Measurements from ENCODE around the gene MAP4K3.

The MAP4K3 gene

DNA sequence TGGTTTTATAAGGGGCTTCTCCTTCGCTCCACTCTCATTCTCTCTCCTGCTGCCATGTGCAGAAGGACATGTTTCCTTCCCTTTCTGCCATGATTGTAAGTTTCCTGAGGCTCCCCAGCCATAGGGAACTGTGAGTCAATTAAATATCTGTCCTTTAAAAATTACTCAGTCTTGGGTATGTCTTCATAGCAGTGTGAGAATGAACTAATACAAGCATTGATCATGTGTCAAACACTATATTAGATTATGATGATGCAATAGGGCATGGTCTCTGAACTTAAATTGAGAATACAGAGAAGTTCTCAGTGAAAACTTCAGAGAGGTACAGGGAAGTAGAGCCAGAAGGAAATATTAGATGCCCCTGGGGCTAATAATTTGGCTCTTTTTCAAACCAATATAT is 5.9 kb upstream of the MAP4K3 start:
- DNase-seq (ENCODE audit: low read depth in 2 of 2) = no peak

DNA sequence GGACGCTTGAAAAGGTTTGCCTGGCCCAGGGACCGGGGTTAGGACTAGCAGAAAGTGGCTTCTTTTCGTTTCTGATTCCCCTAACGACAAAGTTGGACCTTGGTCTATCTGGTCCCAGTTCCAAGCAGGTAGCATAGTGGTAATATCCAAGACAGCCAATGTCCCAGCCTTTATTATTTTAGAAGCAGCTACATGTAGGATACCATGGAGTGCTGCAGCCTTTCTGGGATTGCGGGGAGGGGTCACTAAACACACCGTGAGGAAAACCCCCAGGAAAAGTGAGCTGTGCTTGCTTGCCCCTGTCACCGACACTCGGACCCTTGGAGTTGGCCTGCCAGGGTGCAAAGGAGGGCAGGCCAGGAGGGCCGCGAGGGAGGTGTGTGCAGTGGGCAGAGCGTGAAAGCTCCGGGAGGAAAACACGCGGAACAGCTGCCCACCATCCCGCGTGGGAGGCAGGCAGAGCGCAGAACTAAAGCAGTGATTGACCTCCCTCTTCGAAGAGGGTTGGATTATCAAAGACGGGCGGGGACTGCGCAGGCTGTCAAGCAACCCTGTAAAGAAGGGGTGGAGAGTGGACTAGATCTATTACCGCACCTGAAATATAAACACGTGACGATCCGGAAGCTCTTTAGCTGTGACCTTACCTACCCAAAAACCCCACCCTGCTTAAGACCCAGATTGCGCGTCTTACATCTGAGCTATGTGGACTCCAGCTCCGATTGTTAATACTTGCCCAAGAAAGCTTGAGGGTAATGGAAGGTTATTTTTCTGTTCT is 624 bp upstream of the MAP4K3 start:
- peak in 1 of 2 donors; percentile 10 for DNase-seq (ENCODE audit: low read depth in 2 of 2)

DNA sequence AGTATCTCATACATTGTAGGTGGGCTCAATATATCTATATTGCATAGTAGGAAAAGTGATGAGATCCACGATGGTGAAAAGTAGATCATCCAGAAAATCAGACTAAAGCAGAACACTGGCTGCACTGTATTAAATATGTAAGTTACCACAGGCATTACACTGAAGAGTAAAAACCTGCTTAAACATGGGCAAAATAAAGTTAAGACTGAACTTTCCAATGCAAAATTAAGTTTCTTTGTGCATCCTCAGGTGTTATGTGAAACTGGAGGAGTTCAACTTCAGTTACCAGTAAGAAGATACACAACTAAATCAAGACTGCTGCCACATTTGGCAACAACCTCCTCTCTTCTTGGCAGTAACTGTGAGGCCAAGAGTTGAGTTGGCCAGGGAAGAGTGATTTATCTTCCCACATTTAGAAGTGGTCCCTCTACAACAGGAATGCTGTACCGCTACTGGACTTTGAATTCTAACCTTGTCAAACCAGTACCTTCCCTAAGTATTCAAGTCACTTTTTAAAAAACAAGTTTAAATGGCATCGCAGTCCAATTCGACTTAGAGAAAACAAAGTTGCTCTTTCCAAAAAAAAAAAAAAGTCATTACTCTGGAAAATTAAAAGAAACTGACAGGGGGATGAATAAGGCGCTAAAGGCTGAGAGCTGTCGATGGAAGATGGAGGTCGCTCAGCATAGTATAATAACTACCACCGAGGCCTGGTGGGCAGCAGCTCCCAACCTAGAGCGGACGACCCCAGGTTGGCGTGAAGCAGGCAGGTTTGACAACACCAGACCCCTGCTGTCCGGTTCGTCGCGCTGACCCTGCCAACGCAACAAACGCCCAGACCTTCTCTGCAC is 1.1 kb downstream of the MAP4K3 start:
- no peak for DNase-seq (ENCODE audit: low read depth in 2 of 2)

DNA sequence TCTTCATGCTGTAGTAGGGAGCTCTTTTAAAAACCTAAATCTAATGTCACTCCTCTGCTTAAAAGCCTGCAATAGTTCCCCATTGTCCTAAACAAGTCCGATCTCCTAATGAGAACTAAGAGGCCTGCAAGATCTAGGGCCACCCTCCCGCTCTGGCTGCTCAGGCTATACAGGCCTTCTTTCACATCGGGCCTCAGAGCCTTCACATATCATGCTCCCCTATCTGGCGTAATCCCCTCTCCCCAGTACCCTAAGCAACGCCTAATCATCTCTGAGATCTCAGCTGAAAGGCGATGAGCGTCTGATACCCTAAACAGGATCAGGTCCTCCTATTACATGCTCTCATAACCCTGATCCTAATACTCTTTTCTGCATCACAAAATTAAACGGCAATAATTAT is 1.9 kb downstream of the MAP4K3 start:
- no peak for DNase-seq (ENCODE audit: low read depth in 2 of 2)

DNA sequence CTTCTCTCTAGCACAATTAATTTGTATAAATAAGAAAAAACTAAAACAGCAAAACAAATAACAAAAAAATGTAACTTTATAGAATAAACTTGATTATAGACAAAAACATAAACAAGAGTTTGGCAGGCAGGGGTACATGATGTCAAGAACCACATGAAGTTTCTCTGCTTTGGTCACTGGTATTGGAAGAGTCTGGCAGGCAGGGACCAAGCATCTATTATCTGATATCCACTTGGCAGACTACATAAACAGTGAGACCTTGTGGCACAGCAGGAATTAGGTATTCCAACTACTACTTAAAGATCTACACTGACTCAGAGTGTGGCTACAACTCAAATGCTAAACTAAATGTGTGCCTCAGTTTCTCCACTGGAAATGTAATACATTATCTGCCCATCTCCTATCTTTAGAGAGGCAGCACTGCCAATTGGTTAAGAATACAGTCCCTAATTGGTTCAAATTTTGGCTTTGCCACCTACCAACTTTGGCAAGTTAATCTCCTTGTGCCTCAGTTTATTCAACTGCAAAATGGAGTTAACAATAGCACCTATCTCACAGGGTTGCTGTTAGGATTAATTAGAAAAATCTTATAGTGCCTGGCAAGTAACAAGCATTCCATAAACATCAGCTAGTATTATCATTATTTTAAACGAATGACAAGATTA is 2.7 kb downstream of the MAP4K3 start:
- no peak for DNase-seq (ENCODE audit: low read depth in 2 of 2)

DNA sequence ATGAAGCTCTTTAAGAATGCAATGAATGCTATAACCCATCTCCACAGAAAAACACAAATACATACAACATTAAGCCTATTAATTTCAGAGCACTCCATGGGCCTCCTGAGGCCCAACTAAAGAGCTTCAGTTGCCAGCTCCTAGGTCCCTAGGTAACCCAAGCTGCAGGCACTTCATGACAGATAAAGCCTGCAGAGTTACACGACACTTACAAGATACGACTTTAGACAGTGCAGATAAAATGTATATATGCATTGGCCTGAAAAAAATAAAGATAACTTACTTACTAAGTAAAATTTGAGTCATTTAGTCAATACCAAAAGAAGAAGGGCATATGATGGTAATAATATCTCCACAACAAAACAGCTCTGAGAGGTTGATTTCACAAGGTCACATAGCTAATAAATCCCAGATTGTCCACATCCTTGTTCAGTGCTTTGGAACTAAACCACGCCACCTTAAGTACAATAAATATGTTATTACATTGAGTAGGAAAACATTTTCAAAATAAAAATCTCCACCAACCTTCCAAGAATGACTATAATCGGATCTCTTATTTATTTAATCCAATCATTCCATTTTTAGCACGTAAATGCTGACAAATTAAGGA is 3.4 kb downstream of the MAP4K3 start:
- DNase-seq (ENCODE audit: low read depth in 2 of 2) = no peak

DNA sequence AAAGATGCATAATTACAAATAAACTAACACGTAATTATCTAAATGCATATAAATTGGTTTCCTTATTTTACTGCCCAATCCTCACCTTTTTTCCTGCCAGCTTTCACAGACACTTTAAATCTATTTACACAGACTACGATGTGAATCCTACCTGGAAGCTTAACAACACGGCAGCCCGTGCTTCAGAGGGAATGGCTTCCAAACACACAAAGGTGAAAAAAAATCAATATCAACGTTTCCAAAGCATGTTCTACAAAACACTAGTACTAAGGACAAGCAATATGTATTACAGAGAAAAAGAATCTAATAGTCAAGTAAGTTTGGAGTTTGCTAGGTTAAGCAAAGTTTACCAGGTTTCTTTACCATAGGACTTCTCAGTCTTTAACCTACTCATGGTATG is 4.4 kb downstream of the MAP4K3 start:
- no peak for DNase-seq (ENCODE audit: low read depth in 2 of 2)

DNA sequence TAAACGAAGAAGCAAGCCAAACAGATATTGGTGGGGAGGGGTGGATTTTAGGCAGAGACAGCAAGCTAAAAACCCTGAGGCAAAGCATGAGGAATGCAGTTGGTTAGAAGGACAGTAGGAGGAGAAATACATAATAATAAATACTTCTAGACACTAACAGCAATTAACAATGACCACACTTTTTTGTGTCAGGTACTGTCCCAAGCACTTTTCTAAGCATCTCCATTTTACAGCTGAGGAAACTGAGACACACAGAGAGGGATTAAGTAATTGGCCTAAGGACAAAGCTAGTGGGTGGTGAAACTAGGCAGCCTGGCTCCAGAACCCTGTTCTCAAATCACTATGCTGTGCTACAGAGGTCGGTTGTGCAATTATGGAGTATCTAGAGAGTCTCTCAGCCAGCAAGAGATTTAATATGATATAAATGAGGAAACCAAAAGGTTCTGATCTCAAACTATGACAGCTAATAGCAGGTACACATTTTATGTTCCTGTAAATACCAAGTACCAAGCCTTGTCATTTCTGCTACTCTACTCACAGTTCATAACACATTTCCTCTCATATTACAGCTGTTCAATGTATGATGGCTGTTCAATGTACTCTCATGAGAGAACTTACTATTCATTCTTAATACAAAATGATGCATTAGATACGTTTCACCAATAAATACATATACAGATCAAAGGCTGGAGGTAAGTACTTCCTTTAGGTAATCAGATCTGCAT is 5.3 kb downstream of the MAP4K3 start:
- no peak for DNase-seq (ENCODE audit: low read depth in 2 of 2)

DNA sequence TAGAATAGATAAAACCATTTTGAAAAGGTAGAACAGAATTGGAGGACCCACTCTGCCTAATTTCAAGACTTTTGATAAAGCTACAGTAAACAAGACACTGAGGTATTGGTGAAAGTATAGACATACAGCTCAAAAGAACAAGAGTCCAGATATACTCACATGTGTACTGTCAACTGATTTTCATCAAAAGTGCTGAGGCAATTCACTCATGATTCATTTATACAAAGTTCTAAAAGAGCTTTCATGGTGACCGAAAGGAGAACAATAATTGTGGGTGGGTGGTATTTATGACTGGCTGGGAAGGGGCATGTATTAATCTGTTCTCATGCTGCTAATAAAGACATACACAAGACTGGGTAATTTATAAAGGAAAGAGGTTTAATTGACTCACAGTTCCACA is 7.3 kb downstream of the MAP4K3 start:
- DNase-seq (ENCODE audit: low read depth in 2 of 2) = no peak

DNA sequence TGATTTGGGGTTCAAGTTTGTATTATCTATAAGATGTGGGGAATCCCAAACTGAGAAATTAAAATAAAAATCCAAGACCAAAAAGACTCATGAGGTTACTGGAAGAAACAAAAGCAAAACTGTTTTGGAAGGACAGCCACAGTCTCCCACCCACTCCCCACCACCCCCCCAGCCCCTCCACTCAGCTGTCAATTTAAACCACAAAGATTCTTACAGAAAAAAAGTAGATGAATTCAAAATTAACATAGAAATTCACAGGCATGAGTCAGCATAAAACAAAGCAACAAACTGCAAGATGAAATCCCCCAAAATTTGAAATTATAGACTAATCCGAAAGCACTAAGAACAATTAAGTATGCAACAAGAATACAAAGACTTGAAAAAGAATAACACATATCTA is 12.1 kb downstream of the MAP4K3 start:
- no peak for DNase-seq (ENCODE audit: low read depth in 2 of 2)

DNA sequence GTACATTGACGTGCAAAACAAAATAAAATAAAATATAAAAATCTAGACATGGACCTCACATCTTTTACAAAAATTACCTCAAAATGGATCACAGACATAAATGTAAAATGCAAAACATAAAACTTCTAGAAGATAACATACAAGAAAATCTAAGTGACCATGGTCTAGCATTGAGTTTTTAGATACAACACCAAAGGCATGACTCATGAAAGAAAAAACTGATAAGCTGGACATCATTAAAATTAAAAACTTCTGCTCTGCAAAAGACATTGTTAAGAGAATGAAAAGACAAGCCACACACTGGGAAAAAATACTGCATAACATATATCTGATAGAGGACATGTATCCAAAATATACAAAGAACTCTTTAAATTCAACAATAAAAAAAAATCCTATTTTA is 14.4 kb downstream of the MAP4K3 start:
- DNase-seq (ENCODE audit: low read depth in 2 of 2) = no peak

DNA sequence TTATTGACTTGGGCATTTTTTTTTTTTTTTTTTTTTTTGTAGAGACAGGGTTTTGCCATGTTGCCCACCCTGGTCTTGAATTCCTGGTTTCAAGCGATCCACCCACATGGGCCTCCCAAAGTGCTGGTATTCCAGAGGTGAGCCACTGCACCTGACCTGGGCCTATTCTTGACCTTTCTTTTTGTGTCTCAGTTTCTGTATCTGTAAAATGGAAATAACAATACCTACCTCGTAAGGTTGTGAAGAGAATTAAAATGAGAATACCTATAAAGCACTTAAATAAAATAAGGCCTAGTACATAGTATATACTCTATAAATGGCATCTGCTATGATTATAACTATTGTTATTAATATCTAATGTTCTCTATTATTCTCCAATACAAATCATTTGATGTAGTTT is 15.7 kb downstream of the MAP4K3 start:
- DNase-seq (ENCODE audit: low read depth in 2 of 2) = no peak

DNA sequence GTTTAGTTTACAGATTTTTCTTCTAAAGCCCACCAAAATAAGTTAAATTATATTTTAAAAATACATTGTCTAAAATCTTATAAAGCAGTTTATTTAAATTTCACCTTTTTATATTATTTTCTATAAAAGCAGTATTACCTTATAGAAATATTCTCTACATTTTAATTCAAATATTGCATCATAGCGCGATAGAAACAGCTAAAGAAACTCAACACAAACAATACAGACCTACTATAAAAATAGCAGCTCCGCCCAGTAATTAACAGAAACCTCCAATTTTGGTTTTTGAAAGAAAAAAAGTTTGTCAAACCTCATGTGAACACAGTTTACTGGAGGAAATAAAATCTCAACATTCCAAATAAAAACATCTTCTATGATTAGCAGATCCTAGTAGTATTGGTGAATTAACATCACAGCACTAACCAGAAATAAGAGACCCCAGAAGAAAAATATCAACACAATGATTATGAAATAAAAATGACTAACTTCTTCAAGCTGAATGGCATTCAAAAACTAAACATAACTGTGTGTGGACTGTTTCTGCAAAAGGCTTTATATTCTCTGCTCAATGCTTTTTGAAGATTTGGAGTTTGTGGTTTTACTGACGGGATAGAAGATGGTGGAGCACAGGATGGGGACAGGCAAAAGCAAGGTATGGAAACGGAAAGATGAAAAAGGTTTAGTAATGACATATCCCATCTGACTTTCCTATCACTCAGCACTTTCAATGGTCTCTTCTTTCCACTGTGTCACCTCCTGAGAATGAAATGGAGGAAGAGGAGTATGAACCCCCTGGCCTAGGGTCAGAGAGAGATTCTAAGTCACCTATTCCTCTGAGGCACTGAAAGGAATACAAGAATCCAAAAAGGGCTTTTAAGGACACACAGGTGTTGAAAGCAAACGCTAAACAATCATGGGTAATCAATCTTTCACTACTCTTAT is 17.5 kb downstream of the MAP4K3 start:
- DNase-seq (ENCODE audit: low read depth in 2 of 2) = no peak

DNA sequence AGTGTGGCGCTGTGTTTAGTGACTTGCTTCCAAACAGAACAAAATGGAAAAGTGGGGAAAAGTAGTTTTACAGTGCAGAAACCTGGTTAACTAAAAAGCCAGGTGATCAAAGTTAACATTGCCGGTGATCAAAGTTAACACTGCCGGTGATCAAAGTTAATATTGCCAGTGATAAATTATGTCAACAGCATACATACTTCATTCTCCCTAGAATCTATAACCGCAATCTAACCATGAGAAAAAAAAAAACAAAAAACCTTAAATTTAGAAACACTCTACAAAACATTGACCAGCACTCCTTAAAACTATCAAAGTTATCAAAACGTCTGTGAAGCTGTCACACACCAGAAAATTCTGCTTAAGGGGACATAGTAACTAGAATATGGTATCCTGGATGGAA is 18.6 kb downstream of the MAP4K3 start:
- DNase-seq (ENCODE audit: low read depth in 2 of 2) = no peak

DNA sequence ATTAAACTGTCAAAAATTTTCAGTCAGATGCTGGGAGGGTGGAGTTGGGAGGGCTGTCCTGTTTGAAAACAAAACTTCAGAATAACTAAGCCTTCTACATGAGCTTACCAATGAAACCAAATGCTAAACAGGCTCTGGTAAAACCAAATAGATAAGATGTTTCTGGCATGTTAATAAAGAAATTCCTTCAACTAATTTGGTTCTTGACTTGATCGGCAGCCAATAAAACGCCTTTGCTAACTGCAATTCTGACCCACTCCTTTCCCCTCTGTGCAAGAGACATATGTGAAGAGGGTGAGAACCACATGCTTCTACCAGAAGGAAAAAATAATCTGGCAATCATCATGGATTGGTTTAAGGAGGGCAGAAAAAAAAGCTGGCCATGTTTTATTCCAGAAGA is 20.9 kb downstream of the MAP4K3 start:
- DNase-seq (ENCODE audit: low read depth in 2 of 2) = no peak

DNA sequence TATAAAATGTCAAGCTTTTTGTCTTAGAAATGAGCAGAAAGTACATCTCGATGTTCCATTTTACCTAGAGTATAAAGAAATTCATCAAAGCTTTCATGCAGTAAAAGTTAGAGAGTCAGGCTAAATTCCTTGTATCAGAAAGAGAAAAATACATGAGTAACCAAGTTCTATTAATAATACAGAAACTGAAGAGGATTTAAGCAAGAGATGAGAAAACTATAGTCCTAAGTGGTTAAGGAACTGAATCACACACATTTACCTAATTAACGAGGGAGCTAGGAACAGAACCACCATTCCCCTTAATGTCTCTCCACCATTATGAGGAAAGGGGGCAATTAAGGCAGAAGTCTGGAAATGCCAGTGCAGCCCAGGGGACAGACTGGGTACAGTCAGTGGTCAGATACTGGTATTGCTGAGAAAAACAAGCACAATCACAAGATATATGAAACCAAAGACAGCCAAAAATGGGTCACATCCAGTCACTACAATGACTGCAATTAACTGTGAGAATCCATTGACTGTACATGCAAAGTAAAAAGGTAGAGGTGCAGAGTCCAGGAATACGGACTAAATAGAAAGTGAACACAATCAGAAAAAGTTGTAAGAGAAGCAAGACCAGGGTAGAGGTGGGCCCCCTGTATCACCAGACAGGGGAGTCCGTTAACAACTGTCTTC is 23.9 kb downstream of the MAP4K3 start:
- no peak for DNase-seq (ENCODE audit: low read depth in 2 of 2)

DNA sequence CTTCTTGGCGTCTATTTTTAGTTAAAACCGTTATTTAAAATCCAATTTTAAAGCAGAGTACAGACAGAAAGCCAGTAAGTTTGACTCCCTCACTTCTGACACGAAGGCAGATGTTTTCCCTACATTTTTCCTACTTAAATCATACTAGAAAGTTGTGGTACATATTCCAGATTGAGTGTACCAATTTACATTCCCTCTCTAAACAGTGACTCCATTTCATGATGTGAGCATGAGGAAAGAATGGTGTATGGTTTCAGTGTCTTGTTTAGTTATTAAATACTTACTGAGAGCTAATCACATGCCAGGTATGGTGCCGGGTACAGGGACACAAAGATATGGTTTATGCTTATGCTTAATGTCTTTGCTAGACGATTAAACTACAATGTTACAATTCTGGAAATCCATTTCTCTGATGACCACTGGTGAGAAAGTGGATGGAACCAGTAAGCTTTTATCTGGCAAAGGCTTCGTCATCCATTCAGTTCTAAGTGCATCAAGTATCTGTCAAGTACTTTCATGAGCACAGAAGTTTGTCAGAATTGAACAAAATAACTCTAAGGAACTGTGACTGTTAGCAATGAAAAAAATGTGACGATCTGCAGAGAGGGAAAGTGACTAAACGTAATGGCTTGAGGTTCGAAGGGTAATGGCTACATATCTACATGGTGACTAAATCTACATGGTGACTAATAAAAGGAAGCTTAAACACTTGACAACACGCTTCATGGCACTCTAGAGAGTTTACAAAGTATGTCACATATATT is 25.7 kb downstream of the MAP4K3 start:
- no peak for DNase-seq (ENCODE audit: low read depth in 2 of 2)

DNA sequence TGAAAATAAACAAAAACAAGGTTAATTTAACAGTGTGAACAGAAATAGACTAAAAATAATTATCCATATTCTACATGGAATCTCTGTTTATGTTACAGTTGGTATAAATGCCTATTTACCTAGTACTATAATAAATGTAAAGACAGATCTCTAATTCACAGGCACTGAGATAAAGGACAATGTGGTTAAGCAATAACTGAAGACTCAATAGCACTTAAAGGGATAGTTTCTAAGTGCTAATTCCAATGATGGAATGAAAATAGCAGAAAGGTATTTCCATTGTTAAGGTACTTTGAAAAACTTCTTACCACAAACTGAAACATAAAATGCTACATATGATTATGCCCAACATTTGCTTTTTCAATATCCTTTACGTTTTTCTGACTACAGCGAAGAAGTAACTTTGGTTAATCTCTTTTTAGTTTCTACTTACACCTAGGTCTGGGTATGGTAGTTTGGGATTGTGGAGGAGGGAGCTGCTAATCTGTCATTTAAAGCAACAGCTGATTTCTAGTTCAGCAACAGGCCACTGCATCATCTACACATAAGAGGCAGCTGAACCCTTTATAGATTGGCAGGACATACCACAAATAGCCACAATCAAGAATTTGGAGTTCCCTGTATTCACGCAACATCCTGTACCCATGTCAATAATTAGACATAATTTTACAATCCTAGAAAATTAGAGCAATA is 27.2 kb downstream of the MAP4K3 start:
- DNase-seq (ENCODE audit: low read depth in 2 of 2) = no peak

All from activated CD4-positive, alpha-beta T cell treated with anti-CD3 and anti-CD28 coated beads for 24 hours (primary cell).